Naive thymus-derived CD4-positive, alpha-beta T cell (primary cell): ENCODE data around the gene DOCK10. TPM values are rescaled to one million over a fixed set of nuclear protein-coding genes. Genes with fewer than 3 reads are reported as not detected.

Experiments
- ATAC-seq: fragments of 150-1000 bp; cut with Tn5 transposase; 2 replicates; pipeline ENCODE4 v1.10.0; 2021; ENCODE audit warnings: mild to moderate bottlenecking, moderate library complexity
- CTCF ChIA-PET: fragments of 350-600 bp; sonication (Branson Sonifier 250); formaldehyde crosslinking; loops from one replicate; lab custom pipeline; 2021; ENCODE audit warnings: antibody characterized with exemption; lab: Charles Lee
- POLR2A ChIA-PET: fragments of 350-600 bp; sonication (Branson Sonifier 250); formaldehyde crosslinking; loops from one replicate; lab custom pipeline; 2021; ENCODE audit warnings: antibody characterized with exemption, inconsistent platforms; lab: Charles Lee
- DNase-seq, 9 donors: peaks; one replicate each; pipeline versions ENCODE4 v3.0.0 to v3.0.0-alpha.2; 2020 to 2022; ENCODE audit warnings: mixed read lengths in 1 of 9
- H3K27ac ChIP-seq: one replicate; pipeline ENCODE4 v1.7.0; 2013; ENCODE audit warnings: mild to moderate bottlenecking, low read depth, low read length, moderate library complexity
- H3K27me3 ChIP-seq, 2 donors: one replicate each; pipeline ENCODE4 v1.7.0; 2013; ENCODE audit warnings: low read length in 2 of 2, mild to moderate bottlenecking in 2 of 2, moderate library complexity in 2 of 2; ENCODE audit not compliant: control insufficient read depth in 2 of 2, insufficient read depth in 2 of 2
- H3K36me3 ChIP-seq, 3 experiments: 1 replicate in 2 of 3; 2 replicates in 1 of 3; pipeline ENCODE4 v1.7.0; 2013; ENCODE audit warnings: low read length in 3 of 3, mild to moderate bottlenecking in 3 of 3, moderate library complexity in 1 of 3; ENCODE audit not compliant: insufficient read depth in 3 of 3, control insufficient read depth in 2 of 3
- H3K4me1 ChIP-seq, 2 donors: one replicate each; pipeline ENCODE4 v1.7.0; 2013; ENCODE audit warnings: low read length in 2 of 2, mild to moderate bottlenecking in 2 of 2, moderate library complexity in 1 of 2; ENCODE audit not compliant: control insufficient read depth in 2 of 2, insufficient read depth in 2 of 2
- H3K4me3 ChIP-seq: 2 replicates; pipeline ENCODE4 v1.7.0; 2013; ENCODE audit warnings: mild to moderate bottlenecking, low read length
- H3K9me3 ChIP-seq, 3 experiments: 1 replicate in 2 of 3; 2 replicates in 1 of 3; pipeline ENCODE4 v1.7.0; 2013; ENCODE audit warnings: low read length in 3 of 3; ENCODE audit not compliant: control insufficient read depth in 2 of 3
- H3K27ac Mint-ChIP-seq, 9 donors: one replicate each; pipeline ENCODE4 v1.8.0; 2020 to 2022; ENCODE audit warnings: mixed read lengths in 9 of 9, mild to moderate bottlenecking in 8 of 9, moderate library complexity in 5 of 9, inconsistent platforms in 2 of 9
- H3K27me3 Mint-ChIP-seq, 5 donors: one replicate each; pipeline ENCODE4 v1.8.0; 2021 to 2022; ENCODE audit warnings: mixed read lengths in 5 of 5, mild to moderate bottlenecking in 1 of 5
- H3K36me3 Mint-ChIP-seq, 5 donors: one replicate each; pipeline ENCODE4 v1.8.0; 2020 to 2022; ENCODE audit warnings: mixed read lengths in 5 of 5, mild to moderate bottlenecking in 3 of 5, inconsistent platforms in 1 of 5
- H3K4me1 Mint-ChIP-seq, 7 donors: one replicate each; pipeline ENCODE4 v1.8.0; 2020 to 2022; ENCODE audit warnings: mixed read lengths in 7 of 7, mild to moderate bottlenecking in 3 of 7, inconsistent platforms in 1 of 7
- H3K4me3 Mint-ChIP-seq, 10 donors: one replicate each; pipeline ENCODE4 v1.8.0; 2020 to 2022; ENCODE audit warnings: mild to moderate bottlenecking in 10 of 10, mixed read lengths in 10 of 10, moderate library complexity in 6 of 10, inconsistent platforms in 2 of 10
- H3K9me3 Mint-ChIP-seq, 11 donors: one replicate each; pipeline ENCODE4 v1.8.0; 2020 to 2022; ENCODE audit warnings: mixed read lengths in 11 of 11, mild to moderate bottlenecking in 4 of 11, inconsistent platforms in 1 of 11, moderate library complexity in 1 of 11
- intact Hi-C, 2 donors: fragments of 100-400 bp; cut with micrococcal nuclease; formaldehyde crosslinking; loops; one replicate each; pipeline ENCODE4 v1.15.1; 2023
- polyA plus RNA-seq, 2 donors: library from polyadenylated mRNA; unstranded; fragments of 300-500 nt; fragmentation: Illumina TruSeq; gene quantifications; one replicate each; pipeline ENCODE4 v1.2.3, GENCODE V29; 2021
- total RNA-seq, 6 experiments: library from RNA in 5 of 6; stranded (reverse) in 5 of 6; gene quantifications; 1 replicate in 5 of 6; 2 replicates in 1 of 6; pipeline ENCODE4 v1.2.3 and lab custom pipeline; 2021 to 2026

Gene DOCK10
- total and polyA plus RNA-seq, 7 experiments from 2014 or later = 64.2 to 275 (median 211) TPM

DNA sequence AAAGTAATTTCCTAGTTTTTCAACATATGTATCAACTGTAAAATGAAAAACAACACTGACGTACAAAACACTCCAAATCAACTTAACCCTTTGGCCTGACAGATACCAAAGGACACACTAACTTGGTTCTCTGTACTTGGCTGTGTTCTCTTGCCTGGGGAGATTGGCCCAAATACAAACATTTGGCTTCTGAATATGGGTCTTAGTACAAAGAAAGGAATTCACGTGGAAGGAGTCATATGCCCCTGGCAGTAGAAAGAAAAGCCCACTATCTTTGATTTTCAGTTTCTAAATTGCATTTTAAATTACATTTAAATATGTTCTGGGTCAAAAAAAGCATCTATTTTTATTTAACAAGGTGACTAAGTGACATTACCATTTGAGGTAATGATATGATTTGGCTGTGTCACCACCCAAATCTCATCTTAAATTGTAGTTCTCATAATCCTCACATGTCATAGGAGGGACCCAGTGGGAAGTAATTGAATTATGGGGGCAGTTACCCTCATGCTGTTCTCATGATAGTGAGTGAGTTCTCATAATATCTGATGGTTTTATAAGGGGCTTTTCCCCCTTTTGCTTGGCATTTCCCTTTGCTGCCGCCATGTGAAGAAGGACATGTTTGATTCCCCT, 172.6 kb downstream of the DOCK10 start:
- Histone ChIP-seq H3K27me3 (no peaks in the 10 kb centered on the region), H3K4me1 (no peaks in the 10 kb centered on the region), H3K36me3 (peaks cover 36 to 77% (median 37%) of the 10 kb centered on the region in 3 experiments), H3K27ac (no peak overlapping the region), H3K4me3 (no peak overlapping the region), H3K9me3 (no peaks in the 10 kb centered on the region)
- peaks cover 4 to 22% (median 16%) of the 10 kb centered on the region in 7 donors for H3K4me1 Mint-ChIP-seq
- peak overlapping the region in 5 of 9 donors; percentile 14 to 72 (median 19) for H3K27ac Mint-ChIP-seq
- no peaks in the 10 kb centered on the region for H3K27me3 Mint-ChIP-seq
- no peak overlapping the region for H3K4me3 Mint-ChIP-seq
- H3K9me3 Mint-ChIP-seq = peaks cover 0 to 10% (median 0%) of the 10 kb centered on the region in 11 donors
- CTCF ChIA-PET = interaction anchor here (1.4 kb wide), 1 partner anchor 17 kb away, joined by 3 read pairs; no protein-coding TSS in a partner anchor
- H3K36me3 Mint-ChIP-seq = peaks cover 33 to 81% (median 73%) of the 10 kb centered on the region in 5 donors
- intact Hi-C loops = no loop called here
- no peak for ATAC-seq
- POLR2A ChIA-PET = no interaction called here
- no peak for DNase-seq

DNA sequence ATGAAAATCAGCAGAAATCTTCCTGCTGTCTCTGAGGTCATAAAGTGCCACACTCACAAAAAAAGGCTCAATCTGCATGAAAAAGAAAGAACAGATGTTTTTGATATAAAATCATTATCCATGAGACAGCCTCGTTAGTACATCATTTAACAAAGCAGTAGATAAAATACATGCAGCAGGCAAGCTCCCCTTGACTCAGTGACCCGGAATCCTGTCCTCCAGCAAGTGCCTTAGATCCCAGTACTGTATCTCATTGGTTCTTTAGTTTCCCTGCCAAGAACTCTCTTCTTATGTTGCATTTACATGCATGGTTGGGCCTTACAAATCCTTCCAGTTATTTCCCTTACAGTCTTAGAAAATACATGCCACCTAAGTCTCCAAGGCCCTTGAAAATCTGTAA, 177.3 kb downstream of the DOCK10 start:
- Histone ChIP-seq H3K4me3 (no peak overlapping the region), H3K27ac (no peak overlapping the region), H3K9me3 (no peaks in the 10 kb centered on the region), H3K36me3 (peaks cover 16 to 62% (median 21%) of the 10 kb centered on the region in 3 experiments), H3K27me3 (no peaks in the 10 kb centered on the region), H3K4me1 (no peaks in the 10 kb centered on the region)
- intact Hi-C loops = no loop called here
- H3K4me1 Mint-ChIP-seq = peaks cover 0 to 10% (median 6%) of the 10 kb centered on the region in 7 donors
- peak overlapping the region in 7 of 9 donors; percentile 7 to 66 (median 53) for H3K27ac Mint-ChIP-seq
- no peaks in the 10 kb centered on the region for H3K27me3 Mint-ChIP-seq
- no peak overlapping the region for H3K4me3 Mint-ChIP-seq
- DNase-seq (no peak), ATAC-seq (no peak)
- CTCF ChIA-PET = no interaction called here
- peaks cover 0 to 2% (median 0%) of the 10 kb centered on the region in 11 donors for H3K9me3 Mint-ChIP-seq
- POLR2A ChIA-PET = interaction anchor here (0.6 to 0.7 kb wide), 2 partner anchors 22 to 931 kb away, joined by 3 to 5 read pairs; no protein-coding TSS in a partner anchor
- peaks cover 18 to 58% (median 47%) of the 10 kb centered on the region in 5 donors for H3K36me3 Mint-ChIP-seq

DNA sequence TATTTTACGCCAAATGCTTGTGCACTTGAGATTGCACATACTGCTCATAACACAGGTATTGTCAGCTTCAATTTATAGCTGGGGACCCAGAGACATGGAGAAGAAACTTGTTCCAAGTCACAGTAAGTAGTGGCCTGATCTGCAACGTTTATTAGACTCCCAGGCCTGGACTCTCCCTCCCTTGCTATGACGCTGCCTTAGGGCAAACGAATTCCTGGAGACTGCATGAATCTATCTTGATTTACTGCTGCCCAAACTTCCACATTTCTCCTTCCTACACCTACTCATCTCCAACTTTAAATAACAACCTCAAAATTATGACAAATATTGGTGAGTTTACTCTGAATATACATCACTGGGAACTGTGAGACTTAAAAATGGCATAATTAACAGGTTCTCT, 181.0 kb downstream of the DOCK10 start:
- ChIA-PET POLR2A (interaction anchor here (0.5 to 0.7 kb wide), 2 partner anchors 9 to 67 kb away, joined by 3 to 4 read pairs; no protein-coding TSS in a partner anchor), CTCF (no interaction called here)
- Histone ChIP-seq H3K27ac (no peak overlapping the region), H3K4me1 (no peaks in the 10 kb centered on the region), H3K27me3 (no peaks in the 10 kb centered on the region), H3K9me3 (no peaks in the 10 kb centered on the region), H3K36me3 (peaks cover 13 to 72% (median 24%) of the 10 kb centered on the region in 3 experiments), H3K4me3 (no peak overlapping the region)
- no peaks in the 10 kb centered on the region for H3K27me3 Mint-ChIP-seq
- H3K9me3 Mint-ChIP-seq = no peaks in the 10 kb centered on the region
- intact Hi-C loops = no loop called here
- peak overlapping the region in 6 of 9 donors; percentile 1 to 71 (median 42) for H3K27ac Mint-ChIP-seq
- no peak overlapping the region for H3K4me3 Mint-ChIP-seq
- ATAC-seq (no peak), DNase-seq (no peak)
- peaks cover 6 to 54% (median 44%) of the 10 kb centered on the region in 5 donors for H3K36me3 Mint-ChIP-seq
- H3K4me1 Mint-ChIP-seq = peaks cover 0 to 12% (median 1%) of the 10 kb centered on the region in 7 donors

DNA sequence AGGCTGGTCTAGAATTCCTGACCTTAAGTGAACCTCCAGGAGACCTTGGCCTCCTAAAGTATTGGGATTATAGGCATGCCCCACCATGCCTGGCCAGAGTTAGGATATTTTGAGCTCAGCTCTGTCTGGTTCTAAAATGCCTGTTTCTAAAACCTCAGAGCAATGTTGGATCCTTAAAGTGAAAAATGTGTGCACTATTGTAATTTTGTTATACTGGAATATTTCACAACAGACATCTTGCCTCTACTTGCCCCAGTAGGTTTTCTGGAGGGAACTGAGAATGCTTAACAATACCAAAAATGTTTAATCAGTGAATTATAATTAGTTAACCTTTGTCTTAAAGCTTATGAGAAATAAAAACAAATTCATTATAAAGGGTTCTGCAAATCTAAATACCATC, 181.5 kb downstream of the DOCK10 start:
- Histone ChIP-seq H3K36me3 (peaks cover 17 to 74% (median 29%) of the 10 kb centered on the region in 3 experiments), H3K27me3 (no peaks in the 10 kb centered on the region), H3K4me3 (no peak overlapping the region), H3K27ac (no peak overlapping the region), H3K4me1 (no peaks in the 10 kb centered on the region), H3K9me3 (no peaks in the 10 kb centered on the region)
- Mint-ChIP-seq H3K9me3 (no peaks in the 10 kb centered on the region), H3K4me1 (peaks cover 0 to 12% (median 1%) of the 10 kb centered on the region in 7 donors), H3K27me3 (no peaks in the 10 kb centered on the region), H3K36me3 (peaks cover 1 to 52% (median 42%) of the 10 kb centered on the region in 5 donors), H3K27ac (peak overlapping the region in 5 of 9 donors; percentile 1 to 71 (median 29)), H3K4me3 (no peak overlapping the region)
- CTCF ChIA-PET = no interaction called here
- POLR2A ChIA-PET = interaction anchor here (0.5 to 0.7 kb wide), 2 partner anchors 8 to 67 kb away, joined by 3 to 4 read pairs; no protein-coding TSS in a partner anchor
- ATAC-seq (no peak), DNase-seq (no peak)
- intact Hi-C loops = no loop called here

DNA sequence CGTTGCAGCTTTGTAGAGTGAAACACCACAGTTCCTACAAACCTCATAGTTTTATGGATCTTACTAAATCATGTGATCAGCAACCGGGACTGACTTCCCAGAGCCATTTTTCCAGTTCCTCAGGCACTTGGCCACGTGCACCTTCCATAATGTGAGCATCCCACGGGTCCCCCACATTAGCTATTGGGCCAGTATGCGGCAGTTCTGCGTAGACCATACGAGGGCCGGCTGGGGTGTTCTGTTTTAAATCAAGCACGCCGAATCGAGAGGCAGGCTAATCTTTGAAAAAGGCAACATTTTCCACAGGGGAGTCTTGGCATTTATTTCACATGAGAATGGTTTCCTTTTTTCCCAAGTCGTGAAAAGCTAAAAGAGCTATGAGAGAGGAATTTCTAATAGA, 190.5 kb downstream of the DOCK10 start:
- H3K27ac Mint-ChIP-seq = peak overlapping the region in 1 of 9 donors; percentile 28
- ChIA-PET POLR2A (interaction anchor here (0.6 kb wide), 1 partner anchor 186 kb away, joined by 3 read pairs; no protein-coding TSS in a partner anchor), CTCF (interaction anchor here (1.5 kb wide), 1 partner anchor 9 kb away, joined by 5 read pairs; no protein-coding TSS in a partner anchor)
- Histone ChIP-seq H3K27ac (no peak overlapping the region), H3K27me3 (no peaks in the 10 kb centered on the region), H3K4me1 (no peaks in the 10 kb centered on the region), H3K4me3 (no peak overlapping the region), H3K36me3 (peaks cover 40 to 87% (median 57%) of the 10 kb centered on the region in 3 experiments), H3K9me3 (no peaks in the 10 kb centered on the region)
- peaks cover 0 to 14% (median 0%) of the 10 kb centered on the region in 7 donors for H3K4me1 Mint-ChIP-seq
- intact Hi-C loops = loop anchor here in 1 of 2 donors (5.0 kb wide), 1 partner anchor 50 kb away; no protein-coding TSS in a partner anchor
- no peaks in the 10 kb centered on the region for H3K27me3 Mint-ChIP-seq
- DNase-seq = no peak
- no peak overlapping the region for H3K4me3 Mint-ChIP-seq
- H3K36me3 Mint-ChIP-seq = peaks cover 6 to 77% (median 47%) of the 10 kb centered on the region in 5 donors
- H3K9me3 Mint-ChIP-seq = peaks cover 0 to 3% (median 0%) of the 10 kb centered on the region in 11 donors
- no peak for ATAC-seq

DNA sequence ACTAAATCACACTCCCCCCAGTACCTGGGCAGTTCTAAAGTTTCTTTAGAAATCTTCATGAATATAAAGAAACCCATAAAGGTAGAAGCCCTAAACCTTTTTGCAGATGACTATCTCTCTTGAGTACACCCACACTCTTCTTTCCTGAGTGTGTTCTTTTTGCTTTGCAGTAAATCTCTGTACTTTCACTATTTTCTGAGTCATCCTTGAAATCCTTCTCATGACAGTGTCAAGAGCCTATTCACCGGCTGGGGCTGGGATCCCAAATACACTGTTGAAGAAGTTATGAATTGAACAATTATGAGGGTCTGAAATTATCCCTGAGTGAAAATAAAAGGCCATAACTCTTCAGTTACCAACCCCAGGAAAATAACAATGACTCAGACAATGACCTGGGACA, 192.2 kb downstream of the DOCK10 start:
- ChIA-PET CTCF (no interaction called here), POLR2A (no interaction called here)
- H3K9me3 Mint-ChIP-seq = peaks cover 0 to 3% (median 0%) of the 10 kb centered on the region in 11 donors
- H3K4me3 Mint-ChIP-seq = no peak overlapping the region
- no peak for ATAC-seq
- Histone ChIP-seq H3K27me3 (no peaks in the 10 kb centered on the region), H3K4me1 (no peaks in the 10 kb centered on the region), H3K36me3 (peaks cover 46 to 89% (median 54%) of the 10 kb centered on the region in 3 experiments), H3K9me3 (no peaks in the 10 kb centered on the region), H3K27ac (no peak overlapping the region), H3K4me3 (no peak overlapping the region)
- peaks cover 9 to 77% (median 50%) of the 10 kb centered on the region in 5 donors for H3K36me3 Mint-ChIP-seq
- peak overlapping the region in 3 of 9 donors; percentile 8 to 42 (median 28) for H3K27ac Mint-ChIP-seq
- H3K4me1 Mint-ChIP-seq = peaks cover 0 to 12% (median 0%) of the 10 kb centered on the region in 7 donors
- no peaks in the 10 kb centered on the region for H3K27me3 Mint-ChIP-seq
- DNase-seq = no peak
- intact Hi-C loops = loop anchor here in 1 of 2 donors (5.0 kb wide), 1 partner anchor 48 kb away; no protein-coding TSS in a partner anchor
